Ovary (tissue), 9 donors: ENCODE data around the gene COX7C. TPM values are rescaled to one million over a fixed set of nuclear protein-coding genes. Genes with fewer than 3 reads are reported as not detected.
"Not testable (repeated sequence)": the region's sequence is repeated elsewhere in the genome, so short reads cannot be mapped to it uniquely, and the experiment has no call there.

Source experiments
- DNase-seq, 5 donors: peaks; one replicate each; pipeline ENCODE4 v3.0.0-alpha.2; 2019 to 2020
- H3K27ac ChIP-seq, 2 donors: fragments of 200-600 bp; one replicate each; pipeline versions ENCODE4 v1.5.1 to v1.8.0; 2019 to 2022
- H3K27me3 ChIP-seq: fragments of 200-600 bp; one replicate; pipeline ENCODE4 v1.8.0; 2022
- H3K36me3 ChIP-seq: fragments of 200-600 bp; sonication (generic); one replicate; pipeline ENCODE4 v1.5.1; 2019
- H3K4me1 ChIP-seq: one replicate; pipeline ENCODE4 v1.8.1; 2013; ENCODE audit warnings: mild to moderate bottlenecking, moderate library complexity; ENCODE audit not compliant: insufficient read depth
- H3K4me3 ChIP-seq: fragments of 200-600 bp; sonication (generic); one replicate; pipeline ENCODE4 v1.5.1; 2017
- H3K9me3 ChIP-seq, 2 donors: fragments of 200-600 bp in 1 of 2; sonication (generic) in 1 of 2; one replicate each; pipeline versions ENCODE4 v1.5.1 to v1.8.1; 2013 to 2019; ENCODE audit warnings: mild to moderate bottlenecking in 1 of 2, moderate library complexity in 1 of 2
- EP300 ChIP-seq: sonication (generic); formaldehyde crosslinking; IDR thresholded peaks from one replicate; pipeline ENCODE4 v1.6.1; 2017; ENCODE audit warnings: antibody characterized with exemption
- POLR2A ChIP-seq: fragments of 450-650 bp; IDR thresholded peaks from one replicate; pipeline ENCODE4 v1.6.1; 2017; ENCODE audit warnings: antibody characterized with exemption, mild to moderate bottlenecking, moderate library complexity
- WGBS, 3 donors: extraction: QIAGEN DNeasy Blood & Tissue Kit in 1 of 3; methylation state at CpG; one replicate each; pipeline versions ENCODE4 v1.1.5 to v1.1.7; 2013 to 2017; 5-methylcytosine and 5-hydroxymethylcytosine counted together
- intact Hi-C, 4 donors: fragments of 100-400 bp; cut with DNase I; formaldehyde crosslinking; loops; one replicate each; pipeline versions ENCODE4 v1.11.0 to v1.15.1; 2022 to 2023
- polyA plus RNA-seq, 2 donors: library from polyadenylated mRNA; stranded (reverse); fragments of 200-250 nt in 1 of 2; fragments of 350-450 nt in 1 of 2; fragmentation: Illumina TruSeq in 1 of 2; extraction: RNeasy Lipid Tissue Mini Kit (QIAGEN cat#74804) in 1 of 2; gene quantifications; one replicate each; pipeline ENCODE4 v1.2.3, GENCODE V29; 2013 to 2014
- total RNA-seq, 7 donors: library from RNA; depleted of rRNA in 2 of 7; stranded (reverse); fragments of >200 nt in 2 of 7; fragmentation: NEBNext Ultra II Directional in 3 of 7; extraction: Animal tissue kit (Norgen Biotek cat#: 25700) in 3 of 7; gene quantifications; one replicate each; pipeline versions ENCODE4 v1.1.0 to v1.2.4, GENCODE V29; 2016 to 2023
- TF ChIP-seq, protein P1 (sequence below), 3 donors: fragments of 450-650 bp in 2 of 3; fragments of 200-600 bp in 1 of 3; IDR thresholded peaks; one replicate each; pipeline versions ENCODE4 v1.5.1 to v1.8.0; 2016 to 2022; ENCODE audit warnings: antibody characterized with exemption in 3 of 3, mild to moderate bottlenecking in 1 of 3
- donor health status: DM: no; HTN: no; CAD: no; lungs with moderate emphysema.
- donor health status: DM: no; HTN: no; CAD: no.
- donor health status: Bipolar disorder and iron deficiency.
- donor health status: DM: yes; HTN: yes; CAD: no.
- donor health status: DM: no; HTN: no; CAD: no.
- donor health status: DM: yes; HTN: yes; CAD: no.

The COX7C gene
- total and polyA plus RNA-seq, 9 donors: 366 to 925 (median 646) TPM

DNA sequence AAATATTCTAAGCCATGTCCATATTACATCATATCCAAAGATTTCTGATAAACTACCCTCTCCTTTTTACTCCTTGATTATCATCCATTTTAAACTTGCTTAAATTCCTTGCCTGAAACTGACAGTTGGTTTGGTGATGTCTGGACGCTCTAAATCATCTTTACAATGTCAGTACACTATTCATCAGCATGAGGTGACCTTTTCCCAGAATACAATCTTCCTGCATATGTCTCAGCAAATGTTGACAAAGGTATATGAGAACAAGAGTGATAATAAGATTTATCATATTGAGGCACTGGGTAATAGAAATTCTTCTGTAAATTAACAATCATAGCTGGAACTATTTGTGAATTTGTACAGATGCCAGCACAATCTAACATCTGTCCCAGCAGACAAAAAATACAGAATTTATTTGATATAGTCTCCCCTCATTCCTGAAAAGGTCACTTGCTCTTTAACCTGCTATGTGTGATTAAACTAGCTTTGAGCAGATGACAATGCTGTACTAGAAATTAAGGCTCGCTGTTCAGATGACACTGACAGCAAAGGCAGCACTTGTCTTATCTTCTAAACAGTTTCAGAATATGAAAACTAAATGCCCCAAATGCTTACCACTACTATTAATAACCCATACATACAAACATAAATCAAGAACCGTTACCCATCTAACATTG is 32.2 kb downstream of the COX7C start:
- TF ChIP-seq, protein P1, sequence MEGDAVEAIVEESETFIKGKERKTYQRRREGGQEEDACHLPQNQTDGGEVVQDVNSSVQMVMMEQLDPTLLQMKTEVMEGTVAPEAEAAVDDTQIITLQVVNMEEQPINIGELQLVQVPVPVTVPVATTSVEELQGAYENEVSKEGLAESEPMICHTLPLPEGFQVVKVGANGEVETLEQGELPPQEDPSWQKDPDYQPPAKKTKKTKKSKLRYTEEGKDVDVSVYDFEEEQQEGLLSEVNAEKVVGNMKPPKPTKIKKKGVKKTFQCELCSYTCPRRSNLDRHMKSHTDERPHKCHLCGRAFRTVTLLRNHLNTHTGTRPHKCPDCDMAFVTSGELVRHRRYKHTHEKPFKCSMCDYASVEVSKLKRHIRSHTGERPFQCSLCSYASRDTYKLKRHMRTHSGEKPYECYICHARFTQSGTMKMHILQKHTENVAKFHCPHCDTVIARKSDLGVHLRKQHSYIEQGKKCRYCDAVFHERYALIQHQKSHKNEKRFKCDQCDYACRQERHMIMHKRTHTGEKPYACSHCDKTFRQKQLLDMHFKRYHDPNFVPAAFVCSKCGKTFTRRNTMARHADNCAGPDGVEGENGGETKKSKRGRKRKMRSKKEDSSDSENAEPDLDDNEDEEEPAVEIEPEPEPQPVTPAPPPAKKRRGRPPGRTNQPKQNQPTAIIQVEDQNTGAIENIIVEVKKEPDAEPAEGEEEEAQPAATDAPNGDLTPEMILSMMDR (IDR thresholded peaks at IDR 0.05): no peak
- no peak for TF ChIP-seq EP300
- DNase-seq: no peak
- Histone ChIP-seq H3K9me3 (no peaks in the 10 kb centered on the region), H3K4me1 (no peaks in the 10 kb centered on the region), H3K4me3 (no peak overlapping the region), H3K27me3 (no peaks in the 10 kb centered on the region), H3K27ac (no peak overlapping the region), H3K36me3 (no peaks in the 10 kb centered on the region)
- intact Hi-C loops: no loop called here
- WGBS, 3 donors: 50 to 57% (median 50%) methylated on average over 3 of the region's 3 CpGs

GRCh38 chr5:86660771-86661170 is 43.0 kb downstream of the COX7C start:
- 88 to 93% (median 91%) methylated on average over 2 of the region's 2 CpGs for WGBS, 3 donors
- DNase-seq, H3K27me3 ChIP-seq, H3K4me1 ChIP-seq, H3K4me3 ChIP-seq, H3K27ac ChIP-seq, H3K9me3 ChIP-seq, H3K36me3 ChIP-seq, intact Hi-C loops: not testable (repeated sequence)

- TF ChIP-seq, protein P1 (IDR thresholded peaks at IDR 0.05): no peak
- TF ChIP-seq EP300: no peak
- no peak for TF ChIP-seq POLR2A
- no peaks in the 10 kb centered on the region for H3K4me1 ChIP-seq
- DNase-seq: no peak
- H3K4me3 ChIP-seq: no peak overlapping the region
- no peaks in the 10 kb centered on the region for H3K9me3 ChIP-seq
- intact Hi-C loops: no loop called here
- no peaks in the 10 kb centered on the region for H3K36me3 ChIP-seq
- H3K27ac ChIP-seq: no peak overlapping the region
- no peaks in the 10 kb centered on the region for H3K27me3 ChIP-seq
- 76 to 83% (median 77%) methylated on average over 2 of the region's 2 CpGs for WGBS, 3 donors
These were observed 46.4 kb downstream of the COX7C start for GRCh38 chr5:86664173-86664572.

DNA sequence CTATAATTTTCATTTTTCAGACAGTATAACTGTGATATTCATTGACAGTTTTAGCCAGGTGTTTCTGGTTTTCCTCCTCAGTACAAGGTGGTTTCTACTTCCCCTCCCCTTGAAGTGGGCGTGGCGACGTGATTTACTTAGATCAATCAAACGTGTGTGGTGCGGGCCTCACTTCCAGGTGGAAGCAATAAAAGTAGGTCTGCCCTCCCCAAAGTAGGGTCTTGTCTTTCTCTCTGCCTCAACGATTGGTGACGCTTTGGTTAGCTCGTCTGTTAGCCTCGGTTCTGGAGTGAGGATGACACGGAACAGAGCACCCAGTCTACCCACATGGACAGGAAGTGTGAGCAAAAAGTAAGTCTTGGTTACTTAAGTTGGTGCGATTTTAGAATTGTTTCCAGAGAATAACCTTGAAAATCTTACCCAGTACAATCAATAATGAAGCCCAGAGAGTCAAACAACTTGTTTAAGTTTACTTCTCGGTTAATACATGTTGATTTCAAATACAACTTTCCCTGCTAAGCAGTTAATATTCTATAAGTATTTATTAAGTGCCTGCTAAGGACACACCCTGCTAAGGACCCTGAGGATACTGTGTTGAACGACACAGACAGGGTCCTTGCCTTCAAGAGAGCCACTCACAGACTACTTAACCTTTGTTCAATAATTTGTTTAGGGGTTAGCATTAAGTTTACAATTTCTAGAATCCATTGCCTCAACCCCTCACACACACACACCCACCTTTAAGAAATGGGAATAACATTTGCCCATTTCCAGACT is 48.4 kb downstream of the COX7C start:
- Histone ChIP-seq H3K4me3 (no peak overlapping the region), H3K27me3 (no peaks in the 10 kb centered on the region), H3K36me3 (no peaks in the 10 kb centered on the region), H3K4me1 (no peaks in the 10 kb centered on the region), H3K9me3 (no peaks in the 10 kb centered on the region), H3K27ac (no peak overlapping the region)
- intact Hi-C loops: no loop called here
- no peak for DNase-seq
- TF ChIP-seq POLR2A (no peak), EP300 (no peak)
- TF ChIP-seq, protein P1 (IDR thresholded peaks at IDR 0.05): no peak
- WGBS, 3 donors: 83 to 86% (median 84%) methylated on average over 13 of the region's 13 CpGs

- H3K27ac ChIP-seq: no peak overlapping the region
- intact Hi-C loops: no loop called here
- 93 to 94% (median 93%) methylated on average over 3 of the region's 3 CpGs for WGBS, 3 donors
- no peak overlapping the region for H3K4me3 ChIP-seq
- no peak for DNase-seq
- no peaks in the 10 kb centered on the region for H3K36me3 ChIP-seq
- no peaks in the 10 kb centered on the region for H3K4me1 ChIP-seq
- H3K27me3 ChIP-seq: no peaks in the 10 kb centered on the region
- H3K9me3 ChIP-seq: no peaks in the 10 kb centered on the region
- TF ChIP-seq EP300 (no peak), POLR2A (no peak)
- TF ChIP-seq, protein P1 (IDR thresholded peaks at IDR 0.05): no peak
These were observed 49.2 kb downstream of the COX7C start for GRCh38 chr5:86666981-86667380.
